ENCODE results near the gene ZNF317. TPM values are rescaled to one million over a fixed set of nuclear protein-coding genes. Genes with fewer than 3 reads are reported as not detected.

The ZNF317 gene
- total RNA-seq, 2 experiments from 2014 or later: 26.5 to 37.4 TPM

- BruUV-seq (replicated peaks): no TSS peak
- CTCF ChIA-PET (ENCODE audit: unreplicated experiment): no interaction called here
- Histone ChIP-seq H3K79me2 (ENCODE audit: insufficient read depth, low read depth, low read length) (no peaks in the 10 kb centered on the region), H3K9me3 (ENCODE audit: low read length) (no peaks in the 10 kb centered on the region; the same call in 1 of the 2 replicates), H4K20me1 (ENCODE audit: insufficient read depth, low read length) (no peaks in the 10 kb centered on the region), H3K36me3 (ENCODE audit: insufficient read depth, low read length) (peaks cover 71% of the 10 kb centered on the region), H3K27ac (ENCODE audit: low read depth, low read length, poor library complexity, severe bottlenecking) (no peak overlapping the region), H3K4me2 (ENCODE audit: low read length) (no peak overlapping the region), H2AFZ (ENCODE audit: low read length) (no peak overlapping the region), H3K4me3 (ENCODE audit: low read depth, low read length, poor library complexity, severe bottlenecking) (no peak overlapping the region), H3K9me2 (ENCODE audit: insufficient read depth, low read length) (no peaks in the 10 kb centered on the region), H3K4me1 (ENCODE audit: insufficient read depth, low read length, poor library complexity, severe bottlenecking) (no peaks in the 10 kb centered on the region)
- intact Hi-C loops (cut with micrococcal nuclease; ENCODE audit: unreplicated experiment): no loop called here
- no peak for TF ChIP-seq EZH2phosphoT487 (IDR thresholded peaks at IDR 0.05; ENCODE audit: borderline replicate concordance, low read depth, low read length)
- TF ChIP-seq, protein P1, sequence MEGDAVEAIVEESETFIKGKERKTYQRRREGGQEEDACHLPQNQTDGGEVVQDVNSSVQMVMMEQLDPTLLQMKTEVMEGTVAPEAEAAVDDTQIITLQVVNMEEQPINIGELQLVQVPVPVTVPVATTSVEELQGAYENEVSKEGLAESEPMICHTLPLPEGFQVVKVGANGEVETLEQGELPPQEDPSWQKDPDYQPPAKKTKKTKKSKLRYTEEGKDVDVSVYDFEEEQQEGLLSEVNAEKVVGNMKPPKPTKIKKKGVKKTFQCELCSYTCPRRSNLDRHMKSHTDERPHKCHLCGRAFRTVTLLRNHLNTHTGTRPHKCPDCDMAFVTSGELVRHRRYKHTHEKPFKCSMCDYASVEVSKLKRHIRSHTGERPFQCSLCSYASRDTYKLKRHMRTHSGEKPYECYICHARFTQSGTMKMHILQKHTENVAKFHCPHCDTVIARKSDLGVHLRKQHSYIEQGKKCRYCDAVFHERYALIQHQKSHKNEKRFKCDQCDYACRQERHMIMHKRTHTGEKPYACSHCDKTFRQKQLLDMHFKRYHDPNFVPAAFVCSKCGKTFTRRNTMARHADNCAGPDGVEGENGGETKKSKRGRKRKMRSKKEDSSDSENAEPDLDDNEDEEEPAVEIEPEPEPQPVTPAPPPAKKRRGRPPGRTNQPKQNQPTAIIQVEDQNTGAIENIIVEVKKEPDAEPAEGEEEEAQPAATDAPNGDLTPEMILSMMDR (conservative IDR thresholded peaks at IDR 0.05; ENCODE audit: low read length): no peak
- POLR2A ChIA-PET: no interaction called here
- DNase-seq (ENCODE audit: low spot score): no peak
Measured at GRCh38 chr19:9165261-9165660, 25.1 kb downstream of the ZNF317 start.

GRCh38 chr19:9166846-9167245, 26.6 kb downstream of the ZNF317 start:
- Histone ChIP-seq H3K9me3 (ENCODE audit: low read length) (no peaks in the 10 kb centered on the region; the same call in 1 of the 2 replicates), H3K79me2 (ENCODE audit: insufficient read depth, low read depth, low read length) (no peaks in the 10 kb centered on the region), H4K20me1 (ENCODE audit: insufficient read depth, low read length) (no peaks in the 10 kb centered on the region), H3K27ac (ENCODE audit: low read depth, low read length, poor library complexity, severe bottlenecking) (no peak overlapping the region), H3K36me3 (ENCODE audit: insufficient read depth, low read length) (peaks cover 55% of the 10 kb centered on the region), H3K4me3 (ENCODE audit: low read depth, low read length, poor library complexity, severe bottlenecking) (no peak overlapping the region), H3K9me2 (ENCODE audit: insufficient read depth, low read length) (no peaks in the 10 kb centered on the region), H3K4me1 (ENCODE audit: insufficient read depth, low read length, poor library complexity, severe bottlenecking) (no peaks in the 10 kb centered on the region), H3K4me2 (ENCODE audit: low read length) (no peak overlapping the region), H2AFZ (ENCODE audit: low read length) (no peak overlapping the region)
- no peak for DNase-seq (ENCODE audit: low spot score)
- TF ChIP-seq, protein P1 (conservative IDR thresholded peaks at IDR 0.05; ENCODE audit: low read length): no peak
- TF ChIP-seq EZH2phosphoT487 (IDR thresholded peaks at IDR 0.05; ENCODE audit: borderline replicate concordance, low read depth, low read length): no peak
- intact Hi-C loops (cut with micrococcal nuclease; ENCODE audit: unreplicated experiment): no loop called here
- CTCF ChIA-PET (ENCODE audit: unreplicated experiment): no interaction called here
- BruUV-seq (replicated peaks): no TSS peak
- POLR2A ChIA-PET: no interaction called here

DNA sequence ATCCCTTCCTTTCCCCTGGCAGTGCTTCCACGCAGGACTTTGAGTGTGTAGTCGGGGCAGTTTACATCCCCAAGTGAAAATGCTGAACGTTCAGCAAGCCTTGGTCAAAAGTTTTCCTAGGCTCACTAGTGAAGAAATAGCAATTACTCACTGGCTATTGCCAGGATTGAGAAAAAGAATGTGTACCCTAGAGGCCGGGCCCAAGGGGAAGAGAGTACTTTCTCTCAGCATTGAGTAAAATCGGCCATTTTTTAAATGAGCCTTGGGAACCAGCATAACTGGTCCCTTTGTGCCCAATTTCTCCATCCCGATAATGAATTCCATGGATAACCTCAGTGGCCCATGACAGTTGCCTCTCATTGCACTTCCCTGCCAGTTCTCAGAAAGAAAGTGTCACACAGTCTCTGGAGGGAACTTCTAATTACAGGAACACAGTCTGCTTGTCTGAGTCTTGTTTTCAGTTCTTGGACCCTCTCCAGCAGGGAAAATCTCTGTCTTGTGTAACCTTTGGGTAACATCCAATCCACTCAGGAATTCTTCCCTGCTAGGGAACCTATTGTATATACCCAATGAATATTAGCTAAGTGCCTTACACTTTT, 31.3 kb downstream of the ZNF317 start:
- BruUV-seq (replicated peaks): no TSS peak

More for the DNA sequence above, 31.3 kb downstream of the ZNF317 start:
- Histone ChIP-seq H3K36me3 (ENCODE audit: insufficient read depth, low read length) (peaks cover 9% of the 10 kb centered on the region), H3K27ac (ENCODE audit: low read depth, low read length, poor library complexity, severe bottlenecking) (no peak overlapping the region), H3K4me1 (ENCODE audit: insufficient read depth, low read length, poor library complexity, severe bottlenecking) (no peaks in the 10 kb centered on the region), H3K4me3 (ENCODE audit: low read depth, low read length, poor library complexity, severe bottlenecking) (no peak overlapping the region), H3K9me2 (ENCODE audit: insufficient read depth, low read length) (no peaks in the 10 kb centered on the region), H3K79me2 (ENCODE audit: insufficient read depth, low read depth, low read length) (no peaks in the 10 kb centered on the region), H2AFZ (ENCODE audit: low read length) (no peak overlapping the region), H3K9me3 (ENCODE audit: low read length) (no peaks in the 10 kb centered on the region), H3K4me2 (ENCODE audit: low read length) (no peak overlapping the region), H4K20me1 (ENCODE audit: insufficient read depth, low read length) (no peaks in the 10 kb centered on the region)
- CTCF ChIA-PET (ENCODE audit: unreplicated experiment): no interaction called here
- TF ChIP-seq, protein P1 (conservative IDR thresholded peaks at IDR 0.05; ENCODE audit: low read length): no peak
- TF ChIP-seq EZH2phosphoT487 (IDR thresholded peaks at IDR 0.05; ENCODE audit: borderline replicate concordance, low read depth, low read length): no peak
- POLR2A ChIA-PET: no interaction called here
- intact Hi-C loops (cut with micrococcal nuclease; ENCODE audit: unreplicated experiment): no loop called here
- DNase-seq (ENCODE audit: low spot score): no peak
